ENCODE measurements around the gene DCUN1D4.

Gene DCUN1D4

DNA sequence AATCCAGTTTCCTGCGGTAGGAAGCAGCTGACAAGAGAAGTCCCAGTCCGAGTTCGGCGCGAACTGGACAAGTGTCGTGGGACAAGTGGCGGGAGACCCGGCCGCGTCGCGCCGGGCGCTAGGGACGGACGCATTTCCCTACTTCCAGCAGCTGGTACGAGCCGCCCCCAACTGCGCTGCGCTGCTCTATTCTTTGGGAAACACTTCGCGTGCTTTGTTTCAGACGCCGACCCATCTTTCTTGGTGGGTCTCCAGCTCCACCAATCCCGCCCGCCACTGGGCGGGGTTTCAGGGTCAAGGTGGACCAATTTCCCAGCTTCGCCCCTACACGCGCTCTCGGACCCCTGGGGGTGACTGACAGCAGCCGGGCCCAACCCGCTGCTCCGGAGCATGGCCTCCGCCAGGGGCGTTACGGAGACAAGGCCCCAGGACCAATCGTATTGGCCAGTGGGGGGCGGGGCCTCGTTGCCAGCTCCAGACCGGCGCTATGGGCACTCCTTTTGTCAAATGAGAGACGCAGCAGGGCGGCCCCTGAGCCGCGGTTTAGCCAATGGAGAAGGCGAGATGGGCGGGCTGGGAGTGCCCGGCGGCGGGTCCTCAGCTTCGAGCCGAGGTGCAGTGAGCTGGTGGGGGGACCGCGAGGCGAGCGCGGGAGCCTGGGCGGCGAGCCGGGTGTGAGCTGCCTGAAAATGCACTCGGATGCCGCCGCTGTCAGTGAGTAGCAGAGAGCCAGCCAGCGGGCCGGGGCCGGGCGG lies at the start of gene DCUN1D4:
Gene DCUN1D4, plus strand, starts transcription at position 600 of the 755 bp plus-strand sequence. Its CDS starts 90 bp downstream, at position 690.
- peaks cover 7 to 13% of the 10 kb centered on the region in 2 donors for H3K4me1 ChIP-seq (ENCODE audit: control insufficient read depth in 1 of 2, insufficient read depth in 2 of 2, low read length in 2 of 2)
- H3K9me3 ChIP-seq (ENCODE audit: control insufficient read depth in 1 of 2, low read length in 2 of 2), result no peaks in the 10 kb centered on the region
- H3K27ac ChIP-seq (ENCODE audit: low read depth, low read length), result peak within 1 kb of the TSS; percentile 88
- no peaks in the 10 kb centered on the region for H3K27me3 ChIP-seq (ENCODE audit: control insufficient read depth in 1 of 2, insufficient read depth in 2 of 2, low read length in 2 of 2)
- H3K4me3 ChIP-seq (ENCODE audit: low read depth in 1 of 2, low read length in 2 of 2), result peak within 1 kb of the TSS; percentile 88 to 94
- H3K9ac ChIP-seq (ENCODE audit: low read depth in 1 of 2, low read length in 2 of 2), result peak within 1 kb of the TSS; percentile 62 to 69
- no peaks in the 10 kb centered on the region for H3K36me3 ChIP-seq (ENCODE audit: control insufficient read depth in 1 of 2, insufficient read depth in 2 of 2, low read length in 2 of 2)

DNA sequence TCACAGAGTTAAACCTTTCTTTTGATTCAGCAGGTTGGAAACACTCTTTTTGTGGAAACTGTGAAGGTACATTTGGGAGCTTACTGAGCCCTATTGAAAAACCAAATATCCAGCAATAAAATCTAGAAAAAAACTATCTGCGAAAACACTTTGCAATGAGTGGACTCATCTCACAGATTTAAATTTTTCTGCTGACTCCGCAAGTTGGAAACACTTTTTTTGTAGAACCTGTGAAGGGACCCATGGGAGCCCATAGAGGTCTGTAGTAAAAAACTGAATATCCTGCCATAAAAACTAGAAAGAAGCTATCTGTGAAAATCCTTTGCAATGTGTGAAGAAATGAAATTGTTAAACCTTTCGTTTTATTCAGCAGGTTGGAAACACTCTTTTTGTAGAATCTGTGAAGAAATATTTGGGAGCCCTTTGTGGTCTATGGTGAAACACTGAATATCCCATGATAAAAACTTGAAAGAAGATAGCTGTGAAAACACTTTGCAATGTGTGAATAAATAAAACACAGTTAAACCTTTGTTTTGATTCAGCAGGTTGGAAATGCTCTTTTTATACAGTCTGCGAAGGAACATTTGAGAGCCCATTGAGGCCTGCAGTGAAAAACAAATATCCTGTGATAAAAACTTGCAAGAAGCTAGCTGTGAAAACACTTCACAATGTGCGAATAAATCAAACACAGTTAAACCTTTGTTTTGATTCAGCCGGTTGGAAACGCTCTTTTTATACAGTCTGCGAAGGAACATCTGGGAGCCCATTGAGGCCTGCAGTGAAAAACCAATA lies 22.3 kb upstream of the DCUN1D4 start:
- H3K27me3 ChIP-seq (ENCODE audit: control insufficient read depth in 1 of 2, insufficient read depth in 2 of 2, low read length in 2 of 2), result no peaks in the 10 kb centered on the region
- H3K27ac ChIP-seq (ENCODE audit: low read depth, low read length), result no peak overlapping the region
- H3K36me3 ChIP-seq (ENCODE audit: control insufficient read depth in 1 of 2, insufficient read depth in 2 of 2, low read length in 2 of 2), result no peaks in the 10 kb centered on the region
- H3K4me1 ChIP-seq (ENCODE audit: control insufficient read depth in 1 of 2, insufficient read depth in 2 of 2, low read length in 2 of 2), result no peaks in the 10 kb centered on the region
- no peak overlapping the region for H3K9ac ChIP-seq (ENCODE audit: low read depth in 1 of 2, low read length in 2 of 2)
- H3K4me3 ChIP-seq (ENCODE audit: low read depth in 1 of 2, low read length in 2 of 2), result no peak overlapping the region
- peaks cover 7 to 13% of the 10 kb centered on the region in 2 donors for H3K9me3 ChIP-seq (ENCODE audit: control insufficient read depth in 1 of 2, low read length in 2 of 2)

- no peak overlapping the region for H3K9ac ChIP-seq (ENCODE audit: low read depth in 1 of 2, low read length in 2 of 2)
- H3K27me3 ChIP-seq (ENCODE audit: control insufficient read depth in 1 of 2, insufficient read depth in 2 of 2, low read length in 2 of 2), result no peaks in the 10 kb centered on the region
- no peak overlapping the region for H3K4me3 ChIP-seq (ENCODE audit: low read depth in 1 of 2, low read length in 2 of 2)
- no peaks in the 10 kb centered on the region for H3K4me1 ChIP-seq (ENCODE audit: control insufficient read depth in 1 of 2, insufficient read depth in 2 of 2, low read length in 2 of 2)
- H3K9me3 ChIP-seq (ENCODE audit: control insufficient read depth in 1 of 2, low read length in 2 of 2), result no peaks in the 10 kb centered on the region
- H3K36me3 ChIP-seq (ENCODE audit: control insufficient read depth in 1 of 2, insufficient read depth in 2 of 2, low read length in 2 of 2), result no peaks in the 10 kb centered on the region
- H3K27ac ChIP-seq (ENCODE audit: low read depth, low read length), result no peak overlapping the region
These were observed 17.6 kb upstream of the DCUN1D4 start for GRCh38 chr4:51825341-51825740.

DNA sequence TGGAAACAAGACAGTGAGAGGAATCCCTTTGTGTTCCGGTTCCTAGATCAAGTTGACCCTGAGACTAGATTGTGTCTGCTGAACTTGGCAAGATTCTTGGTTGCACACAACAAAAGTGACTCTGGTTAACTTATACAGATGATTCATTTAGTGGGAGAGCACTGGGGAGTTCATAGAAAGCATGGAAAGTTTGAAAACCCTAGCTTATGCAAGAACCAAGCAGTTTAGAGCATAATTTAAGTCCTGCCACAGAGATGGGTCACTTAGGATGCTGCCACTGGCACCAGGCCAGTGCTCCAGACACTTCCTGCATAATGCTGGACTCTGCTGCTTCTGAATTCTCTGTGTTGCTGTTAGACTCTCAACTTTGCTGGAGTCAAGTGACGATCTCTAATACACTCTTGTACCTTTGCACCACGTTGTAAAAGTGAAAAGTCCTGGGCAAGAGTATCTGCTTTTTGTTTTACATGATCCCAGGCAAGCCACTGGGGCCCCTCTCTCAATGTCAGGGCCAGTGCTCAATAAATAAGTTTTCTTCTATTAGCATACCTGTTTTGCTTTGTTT lies 12.7 kb upstream of the DCUN1D4 start:
- Histone ChIP-seq H3K4me1 (ENCODE audit: control insufficient read depth in 1 of 2, insufficient read depth in 2 of 2, low read length in 2 of 2) (no peaks in the 10 kb centered on the region), H3K27me3 (ENCODE audit: control insufficient read depth in 1 of 2, insufficient read depth in 2 of 2, low read length in 2 of 2) (no peaks in the 10 kb centered on the region), H3K9ac (ENCODE audit: low read depth in 1 of 2, low read length in 2 of 2) (no peak overlapping the region), H3K36me3 (ENCODE audit: control insufficient read depth in 1 of 2, insufficient read depth in 2 of 2, low read length in 2 of 2) (no peaks in the 10 kb centered on the region), H3K9me3 (ENCODE audit: control insufficient read depth in 1 of 2, low read length in 2 of 2) (no peaks in the 10 kb centered on the region), H3K4me3 (ENCODE audit: low read depth in 1 of 2, low read length in 2 of 2) (no peak overlapping the region), H3K27ac (ENCODE audit: low read depth, low read length) (no peak overlapping the region)

- Histone ChIP-seq H3K9ac (ENCODE audit: low read depth in 1 of 2, low read length in 2 of 2) (no peak overlapping the region), H3K36me3 (ENCODE audit: control insufficient read depth in 1 of 2, insufficient read depth in 2 of 2, low read length in 2 of 2) (no peaks in the 10 kb centered on the region), H3K9me3 (ENCODE audit: control insufficient read depth in 1 of 2, low read length in 2 of 2) (no peaks in the 10 kb centered on the region), H3K4me1 (ENCODE audit: control insufficient read depth in 1 of 2, insufficient read depth in 2 of 2, low read length in 2 of 2) (no peaks in the 10 kb centered on the region), H3K4me3 (ENCODE audit: low read depth in 1 of 2, low read length in 2 of 2) (no peak overlapping the region), H3K27me3 (ENCODE audit: control insufficient read depth in 1 of 2, insufficient read depth in 2 of 2, low read length in 2 of 2) (no peaks in the 10 kb centered on the region), H3K27ac (ENCODE audit: low read depth, low read length) (no peak overlapping the region)
These were observed 11.8 kb upstream of the DCUN1D4 start for GRCh38 chr4:51831133-51831532.

DNA sequence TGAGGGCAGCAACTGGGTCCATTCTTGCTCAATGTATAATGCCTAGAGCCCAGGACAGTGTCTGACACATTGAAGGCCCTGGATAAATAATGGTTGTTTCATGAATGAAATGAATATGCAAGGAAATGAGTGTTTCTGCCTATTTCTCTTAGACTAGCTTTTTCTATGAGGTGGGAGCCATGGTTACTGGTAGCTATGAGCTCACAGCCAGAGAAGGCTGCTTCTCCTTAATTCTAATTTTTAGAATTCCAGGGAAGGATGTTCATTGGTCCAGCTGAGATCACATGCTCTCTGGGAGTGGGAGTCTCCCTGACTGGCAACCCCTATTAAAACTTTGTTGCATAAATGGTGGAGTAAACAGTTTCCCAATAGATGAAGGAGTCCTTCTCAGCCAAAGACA lies 9.7 kb upstream of the DCUN1D4 start:
- no peak overlapping the region for H3K27ac ChIP-seq (ENCODE audit: low read depth, low read length)
- H3K27me3 ChIP-seq (ENCODE audit: control insufficient read depth in 1 of 2, insufficient read depth in 2 of 2, low read length in 2 of 2), result no peaks in the 10 kb centered on the region
- H3K9me3 ChIP-seq (ENCODE audit: control insufficient read depth in 1 of 2, low read length in 2 of 2), result no peaks in the 10 kb centered on the region
- no peak overlapping the region for H3K4me3 ChIP-seq (ENCODE audit: low read depth in 1 of 2, low read length in 2 of 2)
- no peak overlapping the region for H3K9ac ChIP-seq (ENCODE audit: low read depth in 1 of 2, low read length in 2 of 2)
- H3K36me3 ChIP-seq (ENCODE audit: control insufficient read depth in 1 of 2, insufficient read depth in 2 of 2, low read length in 2 of 2), result no peaks in the 10 kb centered on the region
- H3K4me1 ChIP-seq (ENCODE audit: control insufficient read depth in 1 of 2, insufficient read depth in 2 of 2, low read length in 2 of 2), result no peaks in the 10 kb centered on the region

GRCh38 chr4:51835079-51835478 lies 7.9 kb upstream of the DCUN1D4 start:
- Histone ChIP-seq H3K36me3 (ENCODE audit: control insufficient read depth in 1 of 2, insufficient read depth in 2 of 2, low read length in 2 of 2) (no peaks in the 10 kb centered on the region), H3K9ac (ENCODE audit: low read depth in 1 of 2, low read length in 2 of 2) (no peak overlapping the region), H3K27ac (ENCODE audit: low read depth, low read length) (no peak overlapping the region), H3K4me3 (ENCODE audit: low read depth in 1 of 2, low read length in 2 of 2) (no peak overlapping the region), H3K4me1 (ENCODE audit: control insufficient read depth in 1 of 2, insufficient read depth in 2 of 2, low read length in 2 of 2) (no peaks in the 10 kb centered on the region), H3K9me3 (ENCODE audit: control insufficient read depth in 1 of 2, low read length in 2 of 2) (no peaks in the 10 kb centered on the region), H3K27me3 (ENCODE audit: control insufficient read depth in 1 of 2, insufficient read depth in 2 of 2, low read length in 2 of 2) (no peaks in the 10 kb centered on the region)

GRCh38 chr4:51835855-51836254 lies 7.1 kb upstream of the DCUN1D4 start:
- H3K27me3 ChIP-seq (ENCODE audit: control insufficient read depth in 1 of 2, insufficient read depth in 2 of 2, low read length in 2 of 2), result no peaks in the 10 kb centered on the region

GRCh38 chr4:51836549-51836948 lies 6.4 kb upstream of the DCUN1D4 start:
- Histone ChIP-seq H3K4me1 (ENCODE audit: control insufficient read depth in 1 of 2, insufficient read depth in 2 of 2, low read length in 2 of 2) (no peaks in the 10 kb centered on the region), H3K9me3 (ENCODE audit: control insufficient read depth in 1 of 2, low read length in 2 of 2) (no peaks in the 10 kb centered on the region), H3K4me3 (ENCODE audit: low read depth in 1 of 2, low read length in 2 of 2) (no peak overlapping the region), H3K27ac (ENCODE audit: low read depth, low read length) (no peak overlapping the region), H3K9ac (ENCODE audit: low read depth in 1 of 2, low read length in 2 of 2) (no peak overlapping the region), H3K36me3 (ENCODE audit: control insufficient read depth in 1 of 2, insufficient read depth in 2 of 2, low read length in 2 of 2) (no peaks in the 10 kb centered on the region), H3K27me3 (ENCODE audit: control insufficient read depth in 1 of 2, insufficient read depth in 2 of 2, low read length in 2 of 2) (no peaks in the 10 kb centered on the region)

More at GRCh38 chr4:51835855-51836254, 7.1 kb upstream of the DCUN1D4 start:
- no peak overlapping the region for H3K4me3 ChIP-seq (ENCODE audit: low read depth in 1 of 2, low read length in 2 of 2)
- no peaks in the 10 kb centered on the region for H3K4me1 ChIP-seq (ENCODE audit: control insufficient read depth in 1 of 2, insufficient read depth in 2 of 2, low read length in 2 of 2)
- H3K27ac ChIP-seq (ENCODE audit: low read depth, low read length), result no peak overlapping the region
- no peaks in the 10 kb centered on the region for H3K36me3 ChIP-seq (ENCODE audit: control insufficient read depth in 1 of 2, insufficient read depth in 2 of 2, low read length in 2 of 2)
- H3K9ac ChIP-seq (ENCODE audit: low read depth in 1 of 2, low read length in 2 of 2), result no peak overlapping the region
- H3K9me3 ChIP-seq (ENCODE audit: control insufficient read depth in 1 of 2, low read length in 2 of 2), result no peaks in the 10 kb centered on the region

GRCh38 chr4:51840781-51841180 lies 2.2 kb upstream of the DCUN1D4 start:
- Histone ChIP-seq H3K4me1 (ENCODE audit: control insufficient read depth in 1 of 2, insufficient read depth in 2 of 2, low read length in 2 of 2) (peaks cover 7 to 13% of the 10 kb centered on the region in 2 donors), H3K4me3 (ENCODE audit: low read depth in 1 of 2, low read length in 2 of 2) (no peak overlapping the region), H3K9ac (ENCODE audit: low read depth in 1 of 2, low read length in 2 of 2) (no peak overlapping the region), H3K27ac (ENCODE audit: low read depth, low read length) (no peak overlapping the region), H3K36me3 (ENCODE audit: control insufficient read depth in 1 of 2, insufficient read depth in 2 of 2, low read length in 2 of 2) (no peaks in the 10 kb centered on the region), H3K27me3 (ENCODE audit: control insufficient read depth in 1 of 2, insufficient read depth in 2 of 2, low read length in 2 of 2) (no peaks in the 10 kb centered on the region), H3K9me3 (ENCODE audit: control insufficient read depth in 1 of 2, low read length in 2 of 2) (no peaks in the 10 kb centered on the region)
